HepG2 (cell line): ENCODE measurements around the gene PAK1IP1. TPM values are rescaled to one million over a fixed set of nuclear protein-coding genes. Genes with fewer than 3 reads are reported as not detected.

Source experiments
- CREB3 ChIP-seq: sonication (generic); formaldehyde crosslinking; IDR thresholded peaks from 2 replicates; pipeline ENCODE4 v1.5.0; 2020; ENCODE audit warnings: missing genetic modification reagents
- FOSL1 ChIP-seq: sonication (generic); formaldehyde crosslinking; IDR thresholded peaks from 2 replicates; pipeline ENCODE4 v1.9.0; 2021; ENCODE audit warnings: missing genetic modification reagents, borderline replicate concordance
- HIVEP1 ChIP-seq: sonication (generic); formaldehyde crosslinking; IDR thresholded peaks from 2 replicates; pipeline ENCODE4 v1.4.0; 2020; ENCODE audit warnings: mild to moderate bottlenecking, missing genetic modification reagents
- HMG20B ChIP-seq: conservative IDR thresholded peaks from 2 replicates; pipeline ENCODE4 v1.6.1; 2016; ENCODE audit warnings: missing genetic modification reagents, missing compliant biosample characterization
- HOXA9 ChIP-seq: sonication (generic); formaldehyde crosslinking; IDR thresholded peaks from 2 replicates; pipeline ENCODE4 v1.8.1; 2022; ENCODE audit warnings: missing genetic modification reagents, mild to moderate bottlenecking, moderate library complexity, borderline replicate concordance
- KLF15 ChIP-seq: sonication (generic); formaldehyde crosslinking; IDR thresholded peaks from 2 replicates; pipeline ENCODE4 v1.8.1; 2023; ENCODE audit warnings: borderline replicate concordance, mild to moderate bottlenecking, inconsistent platforms, missing genetic modification reagents, mixed read lengths
- MATR3 ChIP-seq: sonication (generic); formaldehyde crosslinking; IDR thresholded peaks from 2 replicates; pipeline ENCODE4 v1.4.0; 2020; ENCODE audit warnings: missing genetic modification reagents
- MTF1 ChIP-seq: sonication (generic); formaldehyde crosslinking; IDR thresholded peaks from 2 replicates; pipeline ENCODE4 v1.5.0; 2020; ENCODE audit warnings: missing genetic modification reagents
- SIX4 ChIP-seq: sonication (generic); formaldehyde crosslinking; IDR thresholded peaks from 2 replicates; pipeline ENCODE4 v1.4.0; 2020; ENCODE audit warnings: missing genetic modification reagents
- SP140L ChIP-seq: sonication (generic); formaldehyde crosslinking; IDR thresholded peaks from 2 replicates; pipeline ENCODE4 v1.4.0; 2020; ENCODE audit warnings: missing genetic modification reagents, borderline replicate concordance
- TARDBP ChIP-seq: sonication (generic); formaldehyde crosslinking; IDR thresholded peaks from 2 replicates; pipeline ENCODE4 v1.8.0; 2022; ENCODE audit warnings: mild to moderate bottlenecking, missing genetic modification reagents
- THAP7 ChIP-seq: sonication (generic); formaldehyde crosslinking; IDR thresholded peaks from 2 replicates; pipeline ENCODE4 v1.8.1; 2023; ENCODE audit warnings: mild to moderate bottlenecking, missing genetic modification reagents
- XRCC5 ChIP-seq: fragments of 200-400 bp; formaldehyde crosslinking; optimal IDR thresholded peaks from 2 replicates; pipeline ENCODE3; 2017; ENCODE audit warnings: mild to moderate bottlenecking, low read length
- ZBTB38 ChIP-seq: sonication (generic); formaldehyde crosslinking; IDR thresholded peaks from 2 replicates; pipeline ENCODE4 v1.5.1; 2020; ENCODE audit warnings: mild to moderate bottlenecking, missing genetic modification reagents
- ZBTB7A ChIP-seq: sonication (generic); formaldehyde crosslinking; IDR thresholded peaks from 2 replicates; pipeline ENCODE4 v1.8.0; 2022; ENCODE audit warnings: mild to moderate bottlenecking, missing genetic modification reagents
- ZNF17 ChIP-seq: sonication (generic); formaldehyde crosslinking; IDR thresholded peaks from 2 replicates; pipeline ENCODE4 v1.5.0; 2020; ENCODE audit warnings: mild to moderate bottlenecking, missing genetic modification reagents
- ZNF260 ChIP-seq: sonication (generic); formaldehyde crosslinking; IDR thresholded peaks from 2 replicates; pipeline ENCODE4 v1.4.0; 2020; ENCODE audit warnings: missing genetic modification reagents, low read depth, mild to moderate bottlenecking, borderline replicate concordance
- ZNF720 ChIP-seq: sonication (generic); formaldehyde crosslinking; IDR thresholded peaks from 2 replicates; pipeline ENCODE4 v1.4.0; 2020; ENCODE audit warnings: missing genetic modification reagents
- ZNF724P ChIP-seq: sonication (generic); formaldehyde crosslinking; IDR thresholded peaks from 2 replicates; pipeline ENCODE4 v1.8.0; 2022; ENCODE audit warnings: missing genetic modification reagents, borderline replicate concordance
- polyA plus RNA-seq, 8 experiments: library from polyadenylated mRNA; depleted of rRNA in 3 of 8; stranded (reverse) in 7 of 8; unstranded in 1 of 8; fragments of >200 nt; fragmentation: Illumina TruSeq in 4 of 8; extraction: Trizol in 4 of 8; gene quantifications; 2 replicates each; pipeline versions ENCODE4 v1.2.1 to v1.2.3, GENCODE V29; 2011 to 2016; ENCODE audit warnings: low read depth in 4 of 8, missing spikeins in 1 of 8, mixed read lengths in 1 of 8; ENCODE audit not compliant: insufficient read depth in 1 of 8
- total RNA-seq, 5 experiments: library from RNA; depleted of rRNA; stranded (reverse); fragments of >200 nt; fragmentation: Illumina TruSeq; extraction: Trizol; gene quantifications; 2 replicates each; pipeline ENCODE4 v1.2.3, GENCODE V29; 2016; ENCODE audit warnings: low read depth in 1 of 5
- TF ChIP-seq, protein P1 (sequence below): sonication (generic); formaldehyde crosslinking; IDR thresholded peaks from 2 replicates; pipeline ENCODE4 v1.5.0; 2020; ENCODE audit warnings: missing genetic modification reagents, mild to moderate bottlenecking, borderline replicate concordance
- TF ChIP-seq, protein P2 (sequence below): IDR thresholded peaks from 2 replicates; pipeline ENCODE4 v1.6.1; 2016; ENCODE audit warnings: low read depth, missing genetic modification reagents, missing compliant biosample characterization

Gene PAK1IP1
- total and polyA plus RNA-seq, 2 of the 13 experiments (the other 11 are each of a cell fraction or from before 2014, with no cell fraction given) = 23.4 to 66.2 TPM

DNA sequence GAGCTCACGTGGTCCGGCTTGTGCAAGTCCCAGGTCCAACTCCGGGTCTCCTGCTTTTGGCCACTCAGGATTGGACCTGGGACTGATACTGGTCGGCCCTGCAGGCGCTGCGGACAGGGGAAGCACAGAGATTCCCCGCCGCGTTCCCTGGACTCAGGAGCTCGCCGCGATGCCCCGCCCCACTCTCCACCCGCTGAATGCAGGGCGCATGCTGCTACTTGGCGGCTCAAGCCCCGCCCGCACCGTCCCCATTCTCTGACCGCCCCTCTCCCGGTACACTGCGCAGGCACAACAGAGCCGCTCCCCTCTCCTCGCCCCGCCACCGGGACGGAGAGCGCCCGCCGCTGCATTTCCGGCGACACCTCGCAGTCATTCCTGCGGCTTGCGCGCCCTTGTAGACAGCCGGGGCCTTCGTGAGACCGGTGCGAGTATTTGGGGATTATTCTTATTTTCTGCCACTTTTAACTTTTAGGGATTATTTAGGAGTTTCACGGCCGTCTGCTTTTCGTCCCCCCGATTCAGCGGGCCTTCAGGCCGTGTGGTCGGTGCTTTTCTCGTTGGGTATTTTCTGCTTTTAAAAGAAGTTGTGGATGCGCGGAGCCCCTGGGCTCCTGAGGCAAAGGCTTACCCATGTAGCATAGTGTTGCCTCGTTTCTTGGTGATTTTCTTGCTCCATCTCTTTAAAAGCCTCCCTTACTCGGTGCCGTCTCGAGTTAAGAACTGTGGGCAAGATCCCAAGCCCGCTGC is 28.2 kb downstream of the PAK1IP1 start, which contains the start of gene TMEM14C (continued):
- TF ChIP-seq ZNF724P (CRISPR knock-in tag) (0 out of 2 replicates have a peak, but pooled peaks have one; percentile 71), HOXA9 (CRISPR knock-in tag) (peak; percentile 91; the same call in 1 of the 2 replicates), ZNF17 (no peak), MTF1 (CRISPR knock-in tag) (no peak), HMG20B (CRISPR knock-in tag) (no peak; the same call in 1 of the 2 replicates), THAP7 (CRISPR knock-in tag) (peak; percentile 96), ZNF720 (CRISPR knock-in tag) (0 out of 2 replicates have a peak, but pooled peaks have one; percentile 54), HIVEP1 (peak; percentile 98), MATR3 (CRISPR knock-in tag) (no peak), SP140L (CRISPR knock-in tag) (no peak), CREB3 (CRISPR knock-in tag) (no peak), TARDBP (CRISPR knock-in tag) (peak; percentile 88; the same call in 1 of the 2 replicates), ZBTB7A (CRISPR knock-in tag) (peak; percentile 40; the same call in 1 of the 2 replicates), ZNF260 (CRISPR knock-in tag) (no peak), XRCC5 (peak; percentile 95), SIX4 (CRISPR knock-in tag) (0 out of 2 replicates have a peak, but pooled peaks have one; percentile 24), FOSL1 (CRISPR knock-in tag) (no peak), KLF15 (CRISPR knock-in tag) (no peak; the same call in 1 of the 2 replicates), ZBTB38 (CRISPR knock-in tag) (peak; percentile 90)
- TF ChIP-seq, protein P1, sequence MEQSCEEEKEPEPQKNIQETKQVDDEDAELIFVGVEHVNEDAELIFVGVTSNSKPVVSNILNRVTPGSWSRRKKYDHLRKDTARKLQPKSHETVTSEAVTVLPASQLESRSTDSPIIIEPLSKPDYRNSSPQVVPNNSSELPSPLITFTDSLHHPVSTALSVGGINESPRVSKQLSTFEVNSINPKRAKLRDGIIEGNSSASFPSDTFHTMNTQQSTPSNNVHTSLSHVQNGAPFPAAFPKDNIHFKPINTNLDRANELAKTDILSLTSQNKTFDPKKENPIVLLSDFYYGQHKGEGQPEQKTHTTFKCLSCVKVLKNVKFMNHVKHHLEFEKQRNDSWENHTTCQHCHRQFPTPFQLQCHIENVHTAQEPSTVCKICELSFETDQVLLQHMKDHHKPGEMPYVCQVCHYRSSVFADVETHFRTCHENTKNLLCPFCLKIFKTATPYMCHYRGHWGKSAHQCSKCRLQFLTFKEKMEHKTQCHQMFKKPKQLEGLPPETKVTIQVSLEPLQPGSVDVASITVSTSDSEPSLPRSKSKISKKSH (CRISPR knock-in tag) = peak; percentile 96; the same call in 1 of the 2 replicates
- TF ChIP-seq, protein P2, sequence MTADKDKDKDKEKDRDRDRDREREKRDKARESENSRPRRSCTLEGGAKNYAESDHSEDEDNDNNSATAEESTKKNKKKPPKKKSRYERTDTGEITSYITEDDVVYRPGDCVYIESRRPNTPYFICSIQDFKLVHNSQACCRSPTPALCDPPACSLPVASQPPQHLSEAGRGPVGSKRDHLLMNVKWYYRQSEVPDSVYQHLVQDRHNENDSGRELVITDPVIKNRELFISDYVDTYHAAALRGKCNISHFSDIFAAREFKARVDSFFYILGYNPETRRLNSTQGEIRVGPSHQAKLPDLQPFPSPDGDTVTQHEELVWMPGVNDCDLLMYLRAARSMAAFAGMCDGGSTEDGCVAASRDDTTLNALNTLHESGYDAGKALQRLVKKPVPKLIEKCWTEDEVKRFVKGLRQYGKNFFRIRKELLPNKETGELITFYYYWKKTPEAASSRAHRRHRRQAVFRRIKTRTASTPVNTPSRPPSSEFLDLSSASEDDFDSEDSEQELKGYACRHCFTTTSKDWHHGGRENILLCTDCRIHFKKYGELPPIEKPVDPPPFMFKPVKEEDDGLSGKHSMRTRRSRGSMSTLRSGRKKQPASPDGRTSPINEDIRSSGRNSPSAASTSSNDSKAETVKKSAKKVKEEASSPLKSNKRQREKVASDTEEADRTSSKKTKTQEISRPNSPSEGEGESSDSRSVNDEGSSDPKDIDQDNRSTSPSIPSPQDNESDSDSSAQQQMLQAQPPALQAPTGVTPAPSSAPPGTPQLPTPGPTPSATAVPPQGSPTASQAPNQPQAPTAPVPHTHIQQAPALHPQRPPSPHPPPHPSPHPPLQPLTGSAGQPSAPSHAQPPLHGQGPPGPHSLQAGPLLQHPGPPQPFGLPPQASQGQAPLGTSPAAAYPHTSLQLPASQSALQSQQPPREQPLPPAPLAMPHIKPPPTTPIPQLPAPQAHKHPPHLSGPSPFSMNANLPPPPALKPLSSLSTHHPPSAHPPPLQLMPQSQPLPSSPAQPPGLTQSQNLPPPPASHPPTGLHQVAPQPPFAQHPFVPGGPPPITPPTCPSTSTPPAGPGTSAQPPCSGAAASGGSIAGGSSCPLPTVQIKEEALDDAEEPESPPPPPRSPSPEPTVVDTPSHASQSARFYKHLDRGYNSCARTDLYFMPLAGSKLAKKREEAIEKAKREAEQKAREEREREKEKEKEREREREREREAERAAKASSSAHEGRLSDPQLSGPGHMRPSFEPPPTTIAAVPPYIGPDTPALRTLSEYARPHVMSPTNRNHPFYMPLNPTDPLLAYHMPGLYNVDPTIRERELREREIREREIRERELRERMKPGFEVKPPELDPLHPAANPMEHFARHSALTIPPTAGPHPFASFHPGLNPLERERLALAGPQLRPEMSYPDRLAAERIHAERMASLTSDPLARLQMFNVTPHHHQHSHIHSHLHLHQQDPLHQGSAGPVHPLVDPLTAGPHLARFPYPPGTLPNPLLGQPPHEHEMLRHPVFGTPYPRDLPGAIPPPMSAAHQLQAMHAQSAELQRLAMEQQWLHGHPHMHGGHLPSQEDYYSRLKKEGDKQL = peak; percentile 61
